ENCODE data around the gene GNG14.
A peak's percentile ranks its signal among the peaks of the same experiment; 100 is the strongest.

The GNG14 gene

DNA sequence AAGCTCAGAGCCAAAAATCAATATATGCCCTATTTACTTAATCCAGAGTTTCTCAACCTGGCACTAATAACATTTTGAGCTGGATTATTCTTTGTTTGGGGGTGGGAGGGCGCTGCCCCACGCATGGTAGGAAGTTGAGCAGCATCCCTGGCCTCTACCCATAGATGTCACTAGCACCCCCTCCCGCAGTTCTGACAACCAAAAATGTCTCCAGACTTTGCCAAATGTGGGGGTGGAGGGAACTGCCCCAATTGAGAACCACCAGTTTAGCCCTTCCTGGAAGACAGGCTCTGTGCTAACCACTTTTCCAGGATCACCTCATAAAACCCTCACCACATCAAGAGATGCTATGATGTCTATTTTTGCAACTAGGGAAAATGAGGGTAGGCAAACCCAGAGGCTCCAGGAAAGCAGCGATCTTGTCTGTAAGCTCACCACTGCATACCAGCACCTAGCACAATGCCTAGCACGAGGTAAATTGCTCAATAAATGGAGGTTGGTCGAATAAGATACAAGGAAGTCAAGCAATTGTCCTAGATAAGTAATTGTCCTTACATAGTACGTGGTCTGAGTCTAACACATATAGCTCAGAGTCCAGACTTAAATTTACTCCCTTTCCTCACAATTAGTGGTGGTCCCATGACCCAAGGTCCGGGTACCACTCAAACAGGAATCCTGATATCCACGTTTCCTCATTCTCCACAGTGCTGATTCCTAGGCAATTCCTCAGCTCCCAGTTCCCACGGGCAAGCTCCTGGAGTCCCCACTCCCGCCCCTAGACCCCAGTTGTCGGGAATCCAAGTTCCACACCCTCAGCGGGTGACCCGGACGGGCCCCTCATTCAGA lies 45.8 kb downstream of the GNG14 start:
- Histone ChIP-seq H3K4me1 (ENCODE audit: insufficient read depth, low read length, severe bottlenecking) (peaks cover 36% of the 10 kb centered on the region), H3K36me3 (ENCODE audit: insufficient read depth, low read length) (peaks cover 44% of the 10 kb centered on the region), H3K27me3 (ENCODE audit: insufficient read depth, low read length) (no peaks in the 10 kb centered on the region), H3F3A (ENCODE audit: insufficient read depth, low read length) (peaks cover 12% of the 10 kb centered on the region; the same call in 1 of the 2 replicates), H2AFZ (ENCODE audit: low read length) (no peak overlapping the region), H3K4me3 (ENCODE audit: low read depth, low read length, poor library complexity, severe bottlenecking) (peak overlapping the region; percentile 91), H4K20me1 (ENCODE audit: insufficient read depth, low read length) (no peaks in the 10 kb centered on the region), H3K27ac (ENCODE audit: low read depth, low read length, poor library complexity, severe bottlenecking) (peak overlapping the region; percentile 73), H3K9me3 (ENCODE audit: low read length) (no peaks in the 10 kb centered on the region), H3K4me2 (ENCODE audit: low read length) (peak overlapping the region; percentile 98), H3K79me2 (ENCODE audit: insufficient read depth, low read length) (peaks cover 37% of the 10 kb centered on the region), H3K9me2 (ENCODE audit: low read depth, low read length) (no peaks in the 10 kb centered on the region), H3K9ac (ENCODE audit: low read length) (peak overlapping the region; percentile 98)
- TF ChIP-seq, protein P1, sequence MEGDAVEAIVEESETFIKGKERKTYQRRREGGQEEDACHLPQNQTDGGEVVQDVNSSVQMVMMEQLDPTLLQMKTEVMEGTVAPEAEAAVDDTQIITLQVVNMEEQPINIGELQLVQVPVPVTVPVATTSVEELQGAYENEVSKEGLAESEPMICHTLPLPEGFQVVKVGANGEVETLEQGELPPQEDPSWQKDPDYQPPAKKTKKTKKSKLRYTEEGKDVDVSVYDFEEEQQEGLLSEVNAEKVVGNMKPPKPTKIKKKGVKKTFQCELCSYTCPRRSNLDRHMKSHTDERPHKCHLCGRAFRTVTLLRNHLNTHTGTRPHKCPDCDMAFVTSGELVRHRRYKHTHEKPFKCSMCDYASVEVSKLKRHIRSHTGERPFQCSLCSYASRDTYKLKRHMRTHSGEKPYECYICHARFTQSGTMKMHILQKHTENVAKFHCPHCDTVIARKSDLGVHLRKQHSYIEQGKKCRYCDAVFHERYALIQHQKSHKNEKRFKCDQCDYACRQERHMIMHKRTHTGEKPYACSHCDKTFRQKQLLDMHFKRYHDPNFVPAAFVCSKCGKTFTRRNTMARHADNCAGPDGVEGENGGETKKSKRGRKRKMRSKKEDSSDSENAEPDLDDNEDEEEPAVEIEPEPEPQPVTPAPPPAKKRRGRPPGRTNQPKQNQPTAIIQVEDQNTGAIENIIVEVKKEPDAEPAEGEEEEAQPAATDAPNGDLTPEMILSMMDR (IDR thresholded peaks at IDR 0.05; ENCODE audit: low read length): peak; percentile 85
- TF ChIP-seq EZH2 (IDR thresholded peaks at IDR 0.05; ENCODE audit: borderline replicate concordance, low read length): no peak

DNA sequence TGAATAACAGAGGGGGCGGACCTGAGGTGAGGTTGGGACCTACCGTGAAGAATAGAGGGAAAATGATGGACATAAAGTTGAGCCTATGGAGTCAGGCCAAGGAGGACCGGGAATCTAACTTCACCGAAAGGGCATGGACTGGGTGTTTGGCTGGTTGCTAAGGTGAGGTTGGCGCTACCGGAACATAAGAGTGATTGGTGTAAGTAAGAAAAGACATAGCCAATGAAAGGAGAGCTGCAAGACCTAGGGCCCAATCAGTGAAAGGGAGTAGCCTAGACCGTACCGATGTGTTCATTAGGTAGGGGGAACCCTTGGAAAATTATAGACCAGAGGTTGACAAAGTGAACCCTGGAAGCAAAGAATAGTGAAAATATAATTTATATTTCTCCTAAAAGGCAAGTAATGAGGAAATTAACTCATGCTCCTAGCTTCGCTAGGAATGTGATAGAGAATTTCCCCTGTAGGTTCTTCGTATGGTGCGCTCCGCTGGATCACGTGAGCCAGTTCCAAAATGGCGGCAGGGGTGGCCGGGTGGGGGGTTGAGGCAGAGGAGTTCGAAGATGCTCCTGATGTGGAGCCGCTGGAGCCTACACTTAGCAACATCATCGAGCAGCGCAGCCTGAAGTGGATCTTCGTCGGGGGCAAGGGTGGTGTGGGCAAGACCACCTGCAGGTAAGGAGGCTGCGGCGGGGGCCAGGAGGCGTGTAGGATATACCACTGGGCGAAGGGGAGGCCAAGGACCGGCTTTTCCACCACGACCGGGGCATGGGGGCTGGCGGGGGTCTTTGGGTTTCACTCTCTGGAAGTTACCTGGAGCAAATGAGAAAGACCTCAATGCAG lies 49.4 kb downstream of the GNG14 start, which contains the start of gene GET3:
Gene GET3, plus strand, starts transcription at position 503 of the 840 bp plus-strand sequence. Its CDS starts 9 bp downstream, at position 512.
- no peak for TF ChIP-seq EZH2 (IDR thresholded peaks at IDR 0.05; ENCODE audit: borderline replicate concordance, low read length)
- TF ChIP-seq, protein P1 (IDR thresholded peaks at IDR 0.05; ENCODE audit: low read length): no peak
- peaks cover 12% of the 10 kb centered on the region; the same call in 1 of the 2 replicates for H3F3A ChIP-seq (ENCODE audit: insufficient read depth, low read length)
- peaks cover 36% of the 10 kb centered on the region for H3K4me1 ChIP-seq (ENCODE audit: insufficient read depth, low read length, severe bottlenecking)
- no peaks in the 10 kb centered on the region for H3K9me2 ChIP-seq (ENCODE audit: low read depth, low read length)
- no peaks in the 10 kb centered on the region for H3K27me3 ChIP-seq (ENCODE audit: insufficient read depth, low read length)
- peak within 1 kb of the TSS; percentile 83 for H3K4me3 ChIP-seq (ENCODE audit: low read depth, low read length, poor library complexity, severe bottlenecking)
- H3K27ac ChIP-seq (ENCODE audit: low read depth, low read length, poor library complexity, severe bottlenecking): peak within 1 kb of the TSS; percentile 87
- H3K4me2 ChIP-seq (ENCODE audit: low read length): peak within 1 kb of the TSS; percentile 96
- peaks cover 29% of the 10 kb centered on the region for H3K79me2 ChIP-seq (ENCODE audit: insufficient read depth, low read length)
- H4K20me1 ChIP-seq (ENCODE audit: insufficient read depth, low read length): no peaks in the 10 kb centered on the region
- no peaks in the 10 kb centered on the region for H3K9me3 ChIP-seq (ENCODE audit: low read length)
- H3K9ac ChIP-seq (ENCODE audit: low read length): peak within 1 kb of the TSS; percentile 75
- H2AFZ ChIP-seq (ENCODE audit: low read length): peak within 1 kb of the TSS; percentile 48; the same call in 1 of the 2 replicates
- peaks cover 26% of the 10 kb centered on the region for H3K36me3 ChIP-seq (ENCODE audit: insufficient read depth, low read length)

DNA sequence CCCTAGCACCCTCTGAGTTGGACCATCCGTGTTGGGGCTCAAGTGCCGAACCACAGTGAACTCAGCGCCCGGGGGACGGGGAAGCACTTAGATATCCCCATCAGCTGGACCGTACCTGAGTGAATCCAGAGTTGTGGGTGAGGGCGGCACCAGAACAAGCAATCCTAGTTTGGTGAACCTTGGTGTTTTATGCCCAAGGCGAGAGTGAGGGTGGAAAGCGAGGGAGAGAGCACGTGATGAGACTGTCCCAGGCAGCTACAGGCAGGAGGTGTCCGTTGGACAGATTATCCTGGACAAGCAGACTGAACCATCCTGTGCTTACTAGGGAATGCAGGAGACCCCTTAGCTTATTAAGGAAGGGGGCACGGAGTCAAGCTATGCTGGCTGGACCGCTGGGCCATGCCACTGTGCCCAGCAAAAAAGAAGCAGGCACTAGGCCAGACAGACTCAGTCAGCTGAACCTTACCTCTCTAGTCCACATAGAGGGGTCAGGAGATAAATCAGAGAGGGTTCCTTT lies 50.1 kb downstream of the GNG14 start:
- no peaks in the 10 kb centered on the region for H4K20me1 ChIP-seq (ENCODE audit: insufficient read depth, low read length)
- no peak overlapping the region for H3K27ac ChIP-seq (ENCODE audit: low read depth, low read length, poor library complexity, severe bottlenecking)
- H3K27me3 ChIP-seq (ENCODE audit: insufficient read depth, low read length): no peaks in the 10 kb centered on the region
- H3F3A ChIP-seq (ENCODE audit: insufficient read depth, low read length): peaks cover 12% of the 10 kb centered on the region; the same call in 1 of the 2 replicates
- no peak for TF ChIP-seq EZH2 (IDR thresholded peaks at IDR 0.05; ENCODE audit: borderline replicate concordance, low read length)
- TF ChIP-seq, protein P1 (IDR thresholded peaks at IDR 0.05; ENCODE audit: low read length): no peak
- no peaks in the 10 kb centered on the region for H3K9me2 ChIP-seq (ENCODE audit: low read depth, low read length)
- H3K79me2 ChIP-seq (ENCODE audit: insufficient read depth, low read length): peaks cover 22% of the 10 kb centered on the region
- H3K4me3 ChIP-seq (ENCODE audit: low read depth, low read length, poor library complexity, severe bottlenecking): peak overlapping the region; percentile 83
- H3K4me1 ChIP-seq (ENCODE audit: insufficient read depth, low read length, severe bottlenecking): peaks cover 29% of the 10 kb centered on the region
- H3K9me3 ChIP-seq (ENCODE audit: low read length): no peaks in the 10 kb centered on the region
- H3K36me3 ChIP-seq (ENCODE audit: insufficient read depth, low read length): peaks cover 21% of the 10 kb centered on the region
- H3K9ac ChIP-seq (ENCODE audit: low read length): peak overlapping the region; percentile 75
- H3K4me2 ChIP-seq (ENCODE audit: low read length): peak overlapping the region; percentile 96
- H2AFZ ChIP-seq (ENCODE audit: low read length): no peak overlapping the region

All from OCI-LY1 (cell line).